Stimulated activated naive CD8-positive, alpha-beta T cell treated with anti-CD3 and anti-CD28 coated beads, Interleukin-15, Interleukin-2, amounts not matched to agents 100 U/mL and 50 U/mL, for 24 hours (primary cell): ENCODE results near the gene KIF15.
"Not testable (repeated sequence)": the region's sequence is repeated elsewhere in the genome, so short reads cannot be mapped to it uniquely, and the experiment has no call there.

ENCODE experiments used
- ATAC-seq: fragments of 150-1000 bp; cut with Tn5 transposase; one replicate; pipeline ENCODE4 v1.10.0; 2021
- DNase-seq: peaks from one replicate; pipeline ENCODE4 v3.0.0; 2021

Gene KIF15

GRCh38 chr3:44827196-44827595 lies 65.6 kb downstream of the KIF15 start:
- DNase-seq (no peak), ATAC-seq (no peak)

GRCh38 chr3:44831232-44831631 lies 69.6 kb downstream of the KIF15 start:
- ATAC-seq (no peak), DNase-seq (no peak)

GRCh38 chr3:44832032-44832431 lies 70.4 kb downstream of the KIF15 start:
- no peak for ATAC-seq
- no peak for DNase-seq

- DNase-seq, result no peak
- ATAC-seq, result no peak
These were observed 71.4 kb downstream of the KIF15 start for GRCh38 chr3:44832965-44833364.

GRCh38 chr3:44833394-44833793 lies 71.8 kb downstream of the KIF15 start:
- ATAC-seq, result no peak
- DNase-seq, result no peak

GRCh38 chr3:44835684-44836083 lies 74.1 kb downstream of the KIF15 start:
- ATAC-seq (no peak), DNase-seq (no peak)

- ATAC-seq, result no peak
- no peak for DNase-seq
These were observed 80.8 kb downstream of the KIF15 start for GRCh38 chr3:44842376-44842775.

GRCh38 chr3:44845528-44846520 lies 84.2 kb downstream of the KIF15 start:
- DNase-seq (no peak), ATAC-seq (no peak)

- DNase-seq (no peak), ATAC-seq (no peak)
These were observed 87.0 kb downstream of the KIF15 start for GRCh38 chr3:44848634-44849033.

GRCh38 chr3:44856663-44857062 lies 95.1 kb downstream of the KIF15 start:
- not testable (repeated sequence) for ATAC-seq, DNase-seq

GRCh38 chr3:44860117-44860516 lies 98.5 kb downstream of the KIF15 start:
- DNase-seq (no peak), ATAC-seq (no peak)

GRCh38 chr3:44861412-44862225 lies 100.0 kb downstream of the KIF15 start, which contains the start of gene TMEM42:
TMEM42 (plus strand) TSS chr3:44861912; CDS start chr3:44861925, 13 bp downstream.
- peak; percentile 98 for ATAC-seq
- peak; percentile 90 for DNase-seq

GRCh38 chr3:44862226-44862637 lies 100.6 kb downstream of the KIF15 start:
- DNase-seq, result peak; percentile 48
- ATAC-seq, result peak; percentile 21

- no peak for DNase-seq
These were observed 103.9 kb downstream of the KIF15 start for GRCh38 chr3:44865272-44866035.

GRCh38 chr3:44867421-44868111 lies 106.0 kb downstream of the KIF15 start:
- DNase-seq (no peak), ATAC-seq (no peak)

More at GRCh38 chr3:44865272-44866035, 103.9 kb downstream of the KIF15 start:
- ATAC-seq, result no peak

- ATAC-seq (no peak), DNase-seq (no peak)
These were observed 108.9 kb downstream of the KIF15 start for GRCh38 chr3:44870375-44871061.

- no peak for DNase-seq
- ATAC-seq, result no peak
These were observed 112.7 kb downstream of the KIF15 start, which contains the start of gene TGM4 for GRCh38 chr3:44874308-44874707. TGM4 (plus strand) TSS chr3:44874608; CDS start chr3:44874679, 71 bp downstream.

GRCh38 chr3:44875596-44875995 lies 114.0 kb downstream of the KIF15 start:
- no peak for ATAC-seq
- no peak for DNase-seq

- ATAC-seq (no peak), DNase-seq (no peak)
These were observed 115.7 kb downstream of the KIF15 start for GRCh38 chr3:44877333-44877732.

- DNase-seq (no peak), ATAC-seq (no peak)
These were observed 118.7 kb downstream of the KIF15 start for GRCh38 chr3:44880284-44880683.
